ENCODE measurements around the gene ACKR1.

Gene ACKR1

DNA sequence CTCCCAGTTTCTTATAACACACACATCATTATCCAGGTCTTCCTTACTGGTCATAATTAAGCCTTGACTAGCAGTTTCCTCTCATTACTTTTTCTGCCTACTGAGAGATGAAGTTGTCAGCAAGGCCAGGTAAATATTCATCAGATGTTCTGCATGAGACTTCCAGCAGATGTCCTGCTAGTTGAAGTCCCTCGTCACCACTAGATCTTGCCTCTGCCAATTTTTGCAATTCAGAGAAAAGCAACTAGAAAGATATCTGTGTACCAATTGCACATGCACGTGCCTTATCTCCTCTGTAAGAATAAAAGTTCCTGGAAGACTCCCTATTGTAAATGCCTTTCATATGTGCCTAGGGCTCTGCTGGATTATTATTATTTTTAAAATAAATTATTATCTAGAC is 18.3 kb downstream of the ACKR1 start:
- DNase-seq = no peak

DNA sequence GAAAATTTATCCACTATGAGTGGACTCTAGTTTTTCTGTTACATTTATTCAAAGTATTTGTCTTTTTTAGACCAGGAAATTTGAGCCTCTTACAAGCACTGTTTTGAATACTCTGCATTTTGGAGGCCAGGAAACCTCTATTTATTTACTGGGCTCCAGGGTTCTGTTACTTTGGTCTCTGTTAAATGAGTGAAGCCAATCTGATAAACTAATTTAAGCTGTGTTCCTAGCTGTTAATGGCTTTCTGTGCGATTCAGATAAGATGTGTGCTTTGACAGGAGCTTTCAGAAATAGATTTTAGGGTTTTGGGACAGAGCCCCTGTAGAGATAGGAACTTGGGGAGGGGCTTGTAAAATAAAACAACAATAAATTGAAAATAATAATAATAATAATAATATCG is 23.9 kb downstream of the ACKR1 start:
- no peak for DNase-seq

DNA sequence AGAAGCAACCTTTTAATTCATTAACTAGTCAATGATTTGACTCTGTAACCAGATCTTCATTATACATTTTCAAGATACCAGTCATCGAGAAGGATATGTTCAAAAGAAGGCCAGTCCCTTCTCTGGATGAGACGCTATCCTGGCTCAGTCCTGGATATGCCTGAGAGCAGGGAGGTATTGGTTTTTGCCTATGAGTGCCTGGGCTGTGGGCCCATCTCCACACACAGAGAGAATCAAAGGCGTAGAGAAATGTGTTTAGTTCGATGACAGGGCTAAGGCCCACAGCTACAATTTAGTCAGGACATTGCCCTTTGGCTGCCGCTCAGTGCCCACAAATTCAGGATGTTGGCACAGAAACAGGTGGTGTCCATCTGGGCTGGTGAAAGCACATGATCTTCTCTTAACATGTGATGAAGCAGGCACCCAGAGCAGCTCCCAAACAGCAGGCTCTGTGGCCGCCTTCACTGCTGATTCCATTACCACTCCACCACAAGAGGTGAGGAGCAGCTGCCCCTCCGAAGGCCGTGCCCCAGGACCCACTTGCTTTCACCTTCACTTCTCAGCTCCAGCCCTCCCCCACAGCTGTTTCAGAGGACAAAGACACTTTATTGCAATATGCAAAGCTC is 24.7 kb downstream of the ACKR1 start:
- no peak for DNase-seq

- DNase-seq = no peak
These were observed 25.2 kb downstream of the ACKR1 start for GRCh38 chr1:159229896-159230295.

DNA sequence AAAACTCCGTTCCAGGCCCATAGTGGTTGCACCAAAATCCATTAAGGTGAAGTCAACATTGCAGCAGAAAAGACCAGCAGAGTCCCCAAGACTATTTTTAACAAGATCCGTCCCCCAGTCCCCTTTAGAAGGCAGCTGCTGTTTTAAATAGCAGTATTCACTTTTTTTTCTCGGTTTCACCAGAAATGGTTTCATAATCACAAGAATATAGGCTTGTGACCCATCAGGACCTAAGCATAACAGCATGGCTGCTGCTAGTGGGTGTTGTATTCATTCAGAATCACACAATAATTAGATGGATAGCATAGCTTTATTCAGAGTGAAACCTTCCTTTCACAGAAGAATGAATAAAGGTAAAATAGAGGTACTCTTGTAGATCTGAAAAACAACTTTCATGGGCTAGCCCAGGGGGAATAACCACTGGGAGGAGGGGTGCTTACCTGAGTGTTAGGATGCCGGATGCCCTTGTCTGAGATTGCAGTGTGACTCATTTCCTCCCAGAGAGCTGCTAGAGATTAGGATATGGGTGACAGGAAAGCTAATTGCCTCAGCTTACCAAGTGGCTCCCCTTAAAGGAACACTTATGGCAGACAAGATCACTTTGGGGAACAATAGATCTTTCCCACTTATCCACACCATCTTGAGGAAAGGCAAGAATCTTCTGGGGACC is 35.0 kb downstream of the ACKR1 start:
- no peak for DNase-seq

GRCh38 chr1:159247266-159247665 is 42.6 kb downstream of the ACKR1 start:
- no peak for DNase-seq

DNA sequence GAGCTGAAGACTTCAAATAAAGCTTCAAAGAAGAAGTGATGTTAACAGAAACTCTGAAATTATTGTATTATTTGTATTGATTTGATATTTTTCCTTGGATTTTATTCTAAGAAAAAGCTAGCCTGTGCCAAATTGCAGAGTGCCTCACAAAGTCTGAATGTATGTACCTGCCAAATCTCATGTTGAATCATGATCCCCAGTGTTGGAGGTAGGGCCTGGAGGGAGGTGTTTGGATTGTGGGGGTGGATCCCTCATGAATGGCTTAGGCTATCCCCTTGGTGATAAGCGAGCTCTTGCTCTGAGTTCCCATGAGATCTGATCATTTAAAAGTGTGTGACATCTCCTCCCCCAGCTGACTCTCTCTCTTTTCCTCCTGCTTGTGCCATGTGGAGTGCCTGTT is 43.6 kb downstream of the ACKR1 start:
- DNase-seq = no peak

- no peak for DNase-seq
These were observed 46.1 kb downstream of the ACKR1 start for GRCh38 chr1:159250638-159251216.

All from effector CD4-positive, alpha-beta T cell (primary cell).